Subcutaneous adipose tissue (tissue), 4 donors: ENCODE data around the gene EDN3. TPM values are rescaled to one million over a fixed set of nuclear protein-coding genes. Genes with fewer than 3 reads are reported as not detected.

Source experiments
- CTCF ChIP-seq: fragments of 450-650 bp; IDR thresholded peaks from one replicate; pipeline ENCODE4 v1.5.1; 2016; ENCODE audit warnings: low read depth, mild to moderate bottlenecking, control low read depth, antibody characterized with exemption, moderate library complexity
- total RNA-seq, 4 donors: library from RNA; depleted of rRNA; stranded (reverse); fragments of >200 nt; gene quantifications; one replicate each; pipeline ENCODE4 v1.1.0, GENCODE V29; 2016

EDN3 gene
- total RNA-seq, 4 donors from 2014 or later = not detected

GRCh38 chr20:59308493-59309201, 8.2 kb downstream of the EDN3 start:
- no peak for TF ChIP-seq CTCF

- TF ChIP-seq CTCF = no peak
Measured at GRCh38 chr20:59309218-59309617, 8.8 kb downstream of the EDN3 start.

DNA sequence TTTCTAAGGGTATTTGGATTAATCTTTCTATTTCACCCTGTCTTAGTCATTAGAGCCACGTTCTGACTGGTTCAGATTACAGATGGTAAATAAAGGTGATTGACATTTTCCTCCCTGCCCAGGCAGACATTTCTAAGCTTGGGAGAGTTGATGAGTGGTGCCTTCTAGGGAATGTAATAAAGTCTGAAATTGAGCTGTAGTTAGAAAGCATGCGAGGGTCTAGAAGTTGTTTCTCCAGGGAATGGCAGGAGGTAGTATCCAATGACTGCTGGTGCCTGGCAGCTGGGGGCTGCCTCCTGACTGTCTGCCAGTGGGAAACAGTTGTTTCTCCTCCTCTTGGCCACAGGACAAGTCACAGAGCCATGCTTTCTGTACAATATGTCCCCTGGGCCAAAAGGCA, 14.6 kb downstream of the EDN3 start:
- no peak for TF ChIP-seq CTCF

- TF ChIP-seq CTCF = no peak
Measured at GRCh38 chr20:59316911-59317731, 16.7 kb downstream of the EDN3 start.

DNA sequence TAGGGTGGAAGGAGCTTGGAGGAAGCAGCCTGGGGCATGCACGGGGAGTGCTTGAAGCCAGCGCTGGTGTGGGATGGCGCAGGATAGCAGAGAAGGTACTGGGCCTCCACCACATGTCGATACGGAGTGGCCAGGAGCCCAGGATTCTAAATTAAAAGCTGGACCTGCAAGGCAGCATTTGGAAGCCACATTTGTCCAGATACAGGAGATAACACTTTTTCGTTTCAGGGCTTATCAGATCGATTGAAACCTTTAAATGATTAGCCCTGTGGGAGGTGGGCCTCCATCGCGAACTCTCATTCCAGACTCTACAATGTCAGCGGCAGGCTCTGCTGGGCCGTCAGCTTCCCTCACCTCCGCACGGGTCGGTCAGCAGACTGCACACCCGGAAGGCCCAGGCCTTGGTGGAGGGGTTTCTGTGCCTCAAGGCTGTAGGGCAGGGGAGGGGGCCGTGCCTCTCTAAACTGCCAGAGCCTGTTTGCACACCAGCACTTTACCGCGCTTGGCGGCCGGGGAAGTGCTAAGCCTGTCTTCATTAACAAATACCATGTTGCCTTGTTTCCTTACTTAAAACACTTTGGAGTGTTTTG, 17.9 kb downstream of the EDN3 start:
- TF ChIP-seq CTCF = no peak

DNA sequence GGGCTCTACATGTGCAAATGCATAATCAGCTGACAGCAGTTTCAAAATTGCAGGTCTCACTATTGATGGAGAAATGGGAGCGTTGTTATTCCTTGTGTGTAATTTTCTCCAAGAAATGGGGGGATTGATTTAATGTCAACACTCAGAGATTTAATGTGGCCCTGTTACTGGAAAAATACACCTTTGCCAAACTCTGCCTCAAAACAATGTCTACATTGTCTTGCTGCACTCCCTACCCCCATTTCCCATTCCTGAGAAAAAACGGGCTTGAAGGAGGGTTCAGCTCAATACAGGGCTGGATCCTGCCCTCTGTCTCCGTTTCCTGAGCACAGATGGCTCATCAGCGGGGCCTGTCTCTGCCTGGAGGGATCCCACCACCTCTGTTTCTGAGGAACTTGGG, 18.4 kb downstream of the EDN3 start:
- TF ChIP-seq CTCF = no peak

DNA sequence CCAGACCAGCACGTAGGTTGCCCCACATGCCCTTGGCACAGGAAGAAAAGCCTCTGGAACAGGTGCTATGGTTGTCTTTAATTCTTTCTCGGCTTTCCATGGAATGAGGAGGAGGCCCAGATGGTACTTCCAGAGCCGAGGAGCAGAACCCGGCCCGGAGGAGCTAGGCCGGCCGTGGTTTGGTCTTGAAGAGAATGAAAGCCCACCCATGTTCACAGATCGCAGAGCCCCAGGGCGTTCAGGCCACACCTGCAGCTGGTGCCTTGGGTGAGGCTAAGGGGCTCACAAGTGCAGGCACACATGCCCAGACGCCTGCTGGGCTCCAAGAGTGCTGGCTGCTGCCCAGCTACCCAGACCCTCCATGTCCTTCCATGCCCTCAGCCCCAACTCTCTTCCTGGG, 20.0 kb downstream of the EDN3 start:
- TF ChIP-seq CTCF = no peak
